ENCODE measurements around the gene CD36.

DNA sequence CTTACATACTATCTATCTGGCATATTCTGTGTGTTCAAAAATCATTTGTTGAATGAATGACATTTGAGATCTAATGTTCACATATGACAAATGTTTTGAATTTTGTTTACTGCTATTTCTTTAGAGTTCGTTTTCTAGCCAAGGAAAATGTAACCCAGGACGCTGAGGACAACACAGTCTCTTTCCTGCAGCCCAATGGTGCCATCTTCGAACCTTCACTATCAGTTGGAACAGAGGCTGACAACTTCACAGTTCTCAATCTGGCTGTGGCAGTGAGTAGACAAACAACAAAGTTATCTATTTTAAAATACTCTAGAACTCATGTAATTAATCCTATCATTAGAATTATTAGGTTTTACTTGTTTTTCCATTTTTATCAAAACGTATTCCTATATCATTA, 22.5 kb downstream of the CD36 start:
- TF ChIP-seq, protein P1, sequence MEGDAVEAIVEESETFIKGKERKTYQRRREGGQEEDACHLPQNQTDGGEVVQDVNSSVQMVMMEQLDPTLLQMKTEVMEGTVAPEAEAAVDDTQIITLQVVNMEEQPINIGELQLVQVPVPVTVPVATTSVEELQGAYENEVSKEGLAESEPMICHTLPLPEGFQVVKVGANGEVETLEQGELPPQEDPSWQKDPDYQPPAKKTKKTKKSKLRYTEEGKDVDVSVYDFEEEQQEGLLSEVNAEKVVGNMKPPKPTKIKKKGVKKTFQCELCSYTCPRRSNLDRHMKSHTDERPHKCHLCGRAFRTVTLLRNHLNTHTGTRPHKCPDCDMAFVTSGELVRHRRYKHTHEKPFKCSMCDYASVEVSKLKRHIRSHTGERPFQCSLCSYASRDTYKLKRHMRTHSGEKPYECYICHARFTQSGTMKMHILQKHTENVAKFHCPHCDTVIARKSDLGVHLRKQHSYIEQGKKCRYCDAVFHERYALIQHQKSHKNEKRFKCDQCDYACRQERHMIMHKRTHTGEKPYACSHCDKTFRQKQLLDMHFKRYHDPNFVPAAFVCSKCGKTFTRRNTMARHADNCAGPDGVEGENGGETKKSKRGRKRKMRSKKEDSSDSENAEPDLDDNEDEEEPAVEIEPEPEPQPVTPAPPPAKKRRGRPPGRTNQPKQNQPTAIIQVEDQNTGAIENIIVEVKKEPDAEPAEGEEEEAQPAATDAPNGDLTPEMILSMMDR (conservative IDR thresholded peaks at IDR 0.05; ENCODE audit: low read depth, low read length): no peak
- TF ChIP-seq EZH2phosphoT487 (IDR thresholded peaks at IDR 0.05; ENCODE audit: borderline replicate concordance, low read length): no peak
- TF ChIP-seq EZH2 (IDR thresholded peaks at IDR 0.05; ENCODE audit: low read length, unreplicated experiment): no peak

Data from PC-3 (cell line).